Uterine smooth muscle cell (primary cell): ENCODE results near the gene ZNF175. TPM values are rescaled to one million over a fixed set of nuclear protein-coding genes. Genes with fewer than 3 reads are reported as not detected.

Experiments used
- total RNA-seq: library from RNA; depleted of rRNA; stranded (reverse); fragments of >200 nt; gene quantifications from 2 replicates; pipeline ENCODE4 v1.2.3, GENCODE V29; 2014

ZNF175 gene
- 6.9 and 7.6 TPM in 2 replicates for total RNA-seq

DNA sequence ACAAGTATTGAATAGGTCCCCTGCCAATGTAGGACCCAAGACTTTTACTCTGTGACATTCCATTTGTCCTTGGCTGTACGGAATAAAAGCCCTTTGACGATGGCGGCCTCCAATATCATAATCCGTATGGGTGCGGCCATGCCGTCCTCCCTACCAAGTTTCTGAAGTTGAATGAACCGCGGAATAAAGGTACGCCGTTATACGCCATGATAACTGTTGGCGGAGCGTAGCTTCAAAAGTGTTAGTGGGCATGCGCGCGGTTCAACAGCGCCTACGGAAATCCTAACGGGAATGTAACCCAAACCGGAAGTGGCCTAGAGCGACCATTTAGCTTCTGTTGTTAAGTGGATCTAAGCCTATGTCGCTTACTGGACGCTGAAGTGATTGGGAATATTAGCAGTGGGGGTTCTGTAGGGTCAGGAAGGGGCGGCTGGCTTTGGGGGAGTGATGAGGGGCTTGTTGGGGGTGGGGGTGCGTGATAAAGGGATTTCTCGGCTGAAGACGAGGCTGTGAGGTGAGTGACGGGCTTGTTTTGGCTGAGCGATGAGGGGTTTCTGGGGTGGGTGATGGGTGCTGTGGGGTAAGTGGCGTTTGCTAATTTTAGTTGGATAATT lies at the start of gene ZNF175:
TSS of gene ZNF175 (plus strand) at position 322 of the 614 bp plus-strand sequence. CDS start 2,047 bp downstream, outside the sequence.

GRCh38 chr19:51531349-51532315 lies 39.5 kb upstream of the ZNF175 start, which contains the start of gene SIGLEC6:
TSS of gene SIGLEC6 (minus strand) at chr19:51531670. CDS start at chr19:51531648, 22 bp downstream.

GRCh38 chr19:51630315-51630714 lies 59.2 kb downstream of the ZNF175 start, which contains the start of gene SIGLEC5:
TSS of gene SIGLEC5 (minus strand) at chr19:51630401. CDS start at chr19:51630335, 66 bp downstream.

Other genes starting within 250 kb of the ZNF175 start
- gene VSIG10L, start 229.1 kb upstream of the ZNF175 start, total RNA-seq = 0.22 and 0.50 TPM in 2 replicates
- gene ETFB, start 204.9 kb upstream of the ZNF175 start, total RNA-seq = 130 and 137 TPM in 2 replicates
- not detected in 2 replicates for gene CLDND2, start 202.3 kb upstream of the ZNF175 start, total RNA-seq
- gene NKG7, start 198.6 kb upstream of the ZNF175 start, total RNA-seq = not detected in 2 replicates
- not detected in 2 replicates for gene LIM2, start 183.3 kb upstream of the ZNF175 start, total RNA-seq
- not detected in 2 replicates for gene C19orf84, start 180.7 kb upstream of the ZNF175 start, total RNA-seq
- not detected in 2 replicates for gene SIGLEC10, start 153.6 kb upstream of the ZNF175 start, total RNA-seq
- not detected in 2 replicates for gene SIGLEC8, start 112.8 kb upstream of the ZNF175 start, total RNA-seq
- gene CEACAM18, start 92.7 kb upstream of the ZNF175 start, total RNA-seq = not detected in 2 replicates
- gene SIGLEC12, start 69.5 kb upstream of the ZNF175 start, total RNA-seq = not detected in 2 replicates
- 0.11 TPM in 1 of 2 replicates, not detected in the other for gene SIGLEC6, start 39.6 kb upstream of the ZNF175 start, total RNA-seq
- not detected in 2 replicates for gene SIGLEC5, start 59.1 kb downstream of the ZNF175 start, total RNA-seq
- gene SIGLEC14, start 75.5 kb downstream of the ZNF175 start, total RNA-seq = not detected in 2 replicates
- 7.6 and 12.5 TPM in 2 replicates for gene SPACA6, start 122.0 kb downstream of the ZNF175 start, total RNA-seq
- not detected in 2 replicates for gene HAS1, start 152.7 kb downstream of the ZNF175 start, total RNA-seq
- 0.11 TPM in 1 of 2 replicates, not detected in the other for gene FPR1, start 180.6 kb downstream of the ZNF175 start, total RNA-seq
- not detected in 2 replicates for gene FPR2, start 189.9 kb downstream of the ZNF175 start, total RNA-seq
- not detected in 2 replicates for gene FPR3, start 223.9 kb downstream of the ZNF175 start, total RNA-seq